HFFc6 (cell line): Measurements from ENCODE around the gene PDCD1. TPM values are rescaled to one million over a fixed set of nuclear protein-coding genes. Genes with fewer than 3 reads are reported as not detected.
"Not testable (repeated sequence)": the region's sequence is repeated elsewhere in the genome, so short reads cannot be mapped to it uniquely, and the experiment has no call there.

Source experiments
- DNase-seq: peaks from one replicate; pipeline ENCODE4 v3.0.0-alpha.2; 2018
- H3K27ac Mint-ChIP-seq: 2 replicates; pipeline ENCODE4 v1.8.0; 2020; ENCODE audit warnings: mild to moderate bottlenecking, mixed read lengths
- H3K27me3 Mint-ChIP-seq: 2 replicates; pipeline ENCODE4 v1.8.0; 2021; ENCODE audit warnings: mild to moderate bottlenecking, moderate library complexity, mixed read lengths; ENCODE audit not compliant: insufficient read depth
- H3K36me3 Mint-ChIP-seq: 2 replicates; pipeline ENCODE4 v1.8.0; 2021; ENCODE audit warnings: low read depth, mixed read lengths
- H3K4me1 Mint-ChIP-seq: 2 replicates; pipeline ENCODE4 v1.8.0; 2020; ENCODE audit warnings: low read depth, mixed read lengths
- H3K4me3 Mint-ChIP-seq: 2 replicates; pipeline ENCODE4 v1.8.0; 2020; ENCODE audit warnings: mild to moderate bottlenecking, moderate library complexity, mixed read lengths
- H3K9me3 Mint-ChIP-seq: 2 replicates; pipeline ENCODE4 v1.8.0; 2020; ENCODE audit warnings: mild to moderate bottlenecking, mixed read lengths
- total RNA-seq, 6 experiments: library from RNA; stranded (reverse); fragmentation: NEBNext Ultra II Directional; extraction: Animal tissue kit (Norgen Biotek cat#: 25700); gene quantifications; 2 replicates in 1 of 6; 3 replicates in 5 of 6; pipeline ENCODE4 v1.2.3, GENCODE V29; 2021
- TF ChIP-seq, protein P1 (sequence below): fragments of 200-600 bp; sonication (generic); IDR thresholded peaks from 2 replicates; pipeline ENCODE4 v1.5.0; 2021; ENCODE audit warnings: antibody characterized with exemption, mild to moderate bottlenecking

PDCD1 gene
- total RNA-seq, 6 experiments from 2014 or later: not detected

DNA sequence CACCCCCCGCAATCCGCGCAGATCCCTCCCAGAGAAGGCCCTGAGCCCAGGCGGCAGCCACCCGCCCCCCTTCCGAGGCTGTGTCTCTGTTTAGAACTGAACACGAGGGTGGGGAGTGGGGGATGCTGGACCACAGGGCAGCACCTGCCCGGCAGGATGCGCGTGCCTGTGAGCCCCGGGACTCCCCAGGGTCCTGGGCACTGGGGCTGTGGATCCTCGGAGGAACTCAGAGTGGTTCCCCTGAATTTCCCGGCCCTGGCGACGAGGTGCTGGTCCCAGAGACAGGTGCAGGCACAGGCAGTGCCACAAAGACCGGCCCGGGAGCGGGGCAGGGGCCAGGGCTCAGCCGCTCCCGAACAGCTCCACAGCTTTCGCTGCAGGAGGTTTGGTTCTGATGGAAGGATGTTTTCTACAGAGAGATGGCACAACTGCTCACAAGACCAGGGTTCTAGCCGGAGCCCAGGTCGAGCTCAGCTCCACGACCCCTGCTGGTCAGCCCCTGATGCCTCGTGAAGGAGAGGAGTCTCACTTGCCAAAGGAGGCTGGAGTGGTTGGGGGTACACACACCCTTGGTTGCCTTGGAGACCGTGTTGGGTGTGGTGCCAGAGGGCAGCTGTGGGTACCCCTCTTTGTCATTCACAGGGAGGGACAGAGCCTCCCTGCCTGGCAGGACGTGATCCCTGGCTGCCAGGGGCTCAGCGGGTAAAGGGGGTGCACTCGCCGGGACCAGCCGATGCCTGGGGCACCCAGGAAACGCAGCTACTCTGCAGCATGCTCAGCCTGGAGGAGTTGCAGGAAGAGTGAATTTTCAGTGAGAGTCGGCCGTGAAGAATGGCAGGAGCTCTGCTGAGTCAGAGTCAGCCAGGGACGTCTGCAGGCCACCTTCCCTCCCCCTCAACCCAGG lies 54.1 kb downstream of the PDCD1 start:
- Mint-ChIP-seq H3K9me3 (no peaks in the 10 kb centered on the region), H3K27me3 (peaks cover 18% of the 10 kb centered on the region), H3K27ac (no peak overlapping the region), H3K36me3 (no peaks in the 10 kb centered on the region), H3K4me1 (no peaks in the 10 kb centered on the region), H3K4me3 (no peak overlapping the region)
- TF ChIP-seq, protein P1, sequence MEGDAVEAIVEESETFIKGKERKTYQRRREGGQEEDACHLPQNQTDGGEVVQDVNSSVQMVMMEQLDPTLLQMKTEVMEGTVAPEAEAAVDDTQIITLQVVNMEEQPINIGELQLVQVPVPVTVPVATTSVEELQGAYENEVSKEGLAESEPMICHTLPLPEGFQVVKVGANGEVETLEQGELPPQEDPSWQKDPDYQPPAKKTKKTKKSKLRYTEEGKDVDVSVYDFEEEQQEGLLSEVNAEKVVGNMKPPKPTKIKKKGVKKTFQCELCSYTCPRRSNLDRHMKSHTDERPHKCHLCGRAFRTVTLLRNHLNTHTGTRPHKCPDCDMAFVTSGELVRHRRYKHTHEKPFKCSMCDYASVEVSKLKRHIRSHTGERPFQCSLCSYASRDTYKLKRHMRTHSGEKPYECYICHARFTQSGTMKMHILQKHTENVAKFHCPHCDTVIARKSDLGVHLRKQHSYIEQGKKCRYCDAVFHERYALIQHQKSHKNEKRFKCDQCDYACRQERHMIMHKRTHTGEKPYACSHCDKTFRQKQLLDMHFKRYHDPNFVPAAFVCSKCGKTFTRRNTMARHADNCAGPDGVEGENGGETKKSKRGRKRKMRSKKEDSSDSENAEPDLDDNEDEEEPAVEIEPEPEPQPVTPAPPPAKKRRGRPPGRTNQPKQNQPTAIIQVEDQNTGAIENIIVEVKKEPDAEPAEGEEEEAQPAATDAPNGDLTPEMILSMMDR: 0 out of 2 replicates have a peak, but pooled peaks have one; percentile 15
- DNase-seq: no peak

DNA sequence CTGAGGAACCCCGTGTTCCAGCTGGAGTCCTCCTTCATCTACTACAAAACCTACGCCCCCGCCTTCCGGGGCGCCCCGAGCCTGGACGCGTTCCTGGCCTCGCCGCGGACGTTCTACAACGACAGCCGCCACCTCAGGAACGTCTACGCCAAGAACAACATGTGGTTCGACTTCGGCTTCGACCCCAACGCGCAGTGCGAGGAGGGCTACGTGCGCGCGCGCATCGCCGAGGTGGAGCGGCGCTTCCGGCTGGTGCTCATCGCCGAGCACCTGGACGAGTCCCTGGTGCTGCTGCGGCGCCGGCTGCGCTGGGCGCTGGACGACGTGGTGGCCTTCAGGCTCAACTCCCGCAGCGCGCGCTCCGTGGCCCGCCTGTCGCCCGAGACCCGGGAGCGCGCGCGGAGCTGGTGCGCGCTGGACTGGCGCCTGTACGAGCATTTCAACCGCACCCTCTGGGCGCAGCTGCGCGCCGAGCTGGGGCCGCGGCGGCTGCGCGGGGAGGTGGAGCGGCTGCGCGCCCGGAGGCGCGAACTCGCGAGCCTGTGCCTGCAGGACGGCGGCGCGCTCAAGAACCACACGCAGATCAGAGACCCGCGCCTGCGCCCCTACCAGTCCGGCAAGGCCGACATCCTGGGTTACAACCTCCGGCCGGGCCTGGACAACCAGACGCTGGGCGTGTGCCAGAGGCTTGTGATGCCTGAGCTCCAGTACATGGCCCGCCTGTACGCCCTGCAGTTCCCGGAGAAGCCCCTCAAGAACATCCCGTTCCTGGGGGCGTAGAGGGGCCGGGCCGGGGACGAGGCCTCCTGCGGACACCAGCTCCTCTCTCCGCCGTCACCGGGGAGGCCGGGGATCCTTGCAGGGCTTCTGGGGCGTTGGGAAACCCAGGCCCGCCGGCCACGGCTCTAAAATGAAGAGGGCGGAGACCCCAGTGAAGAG lies 55.0 kb downstream of the PDCD1 start:
- Mint-ChIP-seq H3K9me3 (no peaks in the 10 kb centered on the region), H3K4me3 (peak overlapping the region; percentile 30; the same call in 1 of the 2 replicates), H3K4me1 (no peaks in the 10 kb centered on the region), H3K36me3 (no peaks in the 10 kb centered on the region), H3K27ac (no peak overlapping the region), H3K27me3 (peaks cover 11% of the 10 kb centered on the region; the same call in 1 of the 2 replicates)
- DNase-seq: no peak
- TF ChIP-seq, protein P1: no peak

DNA sequence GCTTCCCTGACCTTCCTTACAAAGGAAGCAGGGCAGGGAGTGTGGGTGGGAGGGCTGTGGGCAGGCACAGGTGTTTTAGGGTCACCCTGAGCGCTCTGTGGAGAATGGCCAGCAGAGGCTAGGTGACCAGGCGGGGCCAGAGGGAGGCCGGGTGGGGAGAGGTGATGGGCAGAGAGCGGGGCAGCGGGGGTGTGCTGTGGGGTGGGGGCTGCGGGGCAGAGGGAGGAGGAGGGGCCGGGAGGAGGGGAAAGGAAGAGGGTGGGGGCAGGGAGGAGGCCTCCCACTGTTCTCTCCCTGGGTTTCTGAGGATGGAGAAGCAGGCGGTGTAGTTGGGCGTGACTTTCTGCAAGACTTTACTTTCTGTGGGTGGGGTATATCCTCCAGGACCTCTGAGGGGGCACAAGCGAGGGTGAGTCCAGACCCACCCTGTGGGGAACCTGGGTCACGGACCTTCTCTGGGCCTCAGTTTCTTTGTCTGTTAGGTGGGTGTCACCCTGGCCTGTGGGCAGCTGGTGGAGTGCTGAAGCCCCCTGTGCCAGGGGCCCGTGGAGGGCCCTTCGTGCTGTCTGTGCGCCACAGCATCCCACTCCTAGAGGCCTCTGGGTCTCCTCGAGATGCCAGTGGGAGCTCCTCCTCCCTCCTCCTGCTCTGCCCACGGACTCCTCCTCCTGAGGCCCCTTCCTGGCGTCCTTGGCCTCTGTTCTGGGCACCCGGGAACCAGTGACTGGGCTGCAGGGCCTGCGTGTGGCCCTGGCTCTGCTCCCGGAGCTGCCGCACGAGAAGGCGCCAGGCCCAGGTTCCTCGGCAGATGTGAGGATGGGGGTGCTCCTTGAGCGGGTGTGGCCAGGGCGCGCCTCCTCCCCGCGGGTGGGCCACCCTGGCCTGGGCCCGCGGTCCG lies 56.0 kb downstream of the PDCD1 start:
- DNase-seq: no peak
- TF ChIP-seq, protein P1: no peak
- Mint-ChIP-seq H3K9me3 (no peaks in the 10 kb centered on the region), H3K4me1 (no peaks in the 10 kb centered on the region), H3K36me3 (no peaks in the 10 kb centered on the region), H3K27ac (no peak overlapping the region), H3K27me3 (peaks cover 9% of the 10 kb centered on the region), H3K4me3 (no peak overlapping the region)

DNA sequence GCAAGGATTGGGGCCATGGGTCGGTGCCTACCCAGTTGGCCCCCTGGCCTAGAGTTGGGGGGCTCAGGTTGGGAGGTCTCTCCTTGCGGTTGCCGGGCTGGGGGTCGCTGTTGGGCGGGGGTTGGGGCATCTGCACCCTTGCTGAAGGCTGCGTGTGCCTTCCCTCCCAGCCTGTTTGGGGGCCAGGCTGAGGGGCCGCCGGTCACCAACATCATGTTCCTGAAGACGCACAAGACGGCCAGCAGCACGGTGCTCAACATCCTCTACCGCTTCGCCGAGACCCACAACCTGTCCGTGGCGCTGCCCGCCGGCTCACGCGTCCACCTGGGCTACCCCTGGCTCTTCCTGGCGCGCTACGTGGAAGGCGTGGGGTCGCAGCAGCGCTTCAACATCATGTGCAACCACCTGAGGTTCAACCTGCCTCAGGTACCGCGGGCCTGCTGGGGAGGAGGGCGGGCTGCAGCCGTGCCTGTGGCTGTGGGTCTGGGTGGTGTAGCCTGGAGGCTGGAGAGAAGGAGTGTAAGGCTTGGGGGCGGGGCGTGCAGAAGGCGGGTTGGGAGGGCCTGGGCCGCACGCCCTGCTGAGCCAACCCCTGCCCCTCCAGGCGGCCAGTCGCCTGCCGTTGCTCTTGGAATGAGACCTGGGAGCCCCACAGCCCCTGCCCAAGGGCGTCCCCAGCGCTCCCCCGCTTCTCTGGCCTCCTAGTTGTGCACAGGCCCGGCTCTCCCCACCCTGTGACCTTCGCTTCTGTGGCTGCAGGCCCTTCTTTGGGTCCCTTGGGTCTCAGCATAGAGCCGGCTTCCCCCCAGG lies 56.9 kb downstream of the PDCD1 start:
- Mint-ChIP-seq H3K27ac (no peak overlapping the region), H3K4me3 (no peak overlapping the region), H3K36me3 (no peaks in the 10 kb centered on the region), H3K4me1 (no peaks in the 10 kb centered on the region), H3K27me3 (peaks cover 14% of the 10 kb centered on the region), H3K9me3 (no peaks in the 10 kb centered on the region)
- DNase-seq: no peak
- TF ChIP-seq, protein P1: no peak

DNA sequence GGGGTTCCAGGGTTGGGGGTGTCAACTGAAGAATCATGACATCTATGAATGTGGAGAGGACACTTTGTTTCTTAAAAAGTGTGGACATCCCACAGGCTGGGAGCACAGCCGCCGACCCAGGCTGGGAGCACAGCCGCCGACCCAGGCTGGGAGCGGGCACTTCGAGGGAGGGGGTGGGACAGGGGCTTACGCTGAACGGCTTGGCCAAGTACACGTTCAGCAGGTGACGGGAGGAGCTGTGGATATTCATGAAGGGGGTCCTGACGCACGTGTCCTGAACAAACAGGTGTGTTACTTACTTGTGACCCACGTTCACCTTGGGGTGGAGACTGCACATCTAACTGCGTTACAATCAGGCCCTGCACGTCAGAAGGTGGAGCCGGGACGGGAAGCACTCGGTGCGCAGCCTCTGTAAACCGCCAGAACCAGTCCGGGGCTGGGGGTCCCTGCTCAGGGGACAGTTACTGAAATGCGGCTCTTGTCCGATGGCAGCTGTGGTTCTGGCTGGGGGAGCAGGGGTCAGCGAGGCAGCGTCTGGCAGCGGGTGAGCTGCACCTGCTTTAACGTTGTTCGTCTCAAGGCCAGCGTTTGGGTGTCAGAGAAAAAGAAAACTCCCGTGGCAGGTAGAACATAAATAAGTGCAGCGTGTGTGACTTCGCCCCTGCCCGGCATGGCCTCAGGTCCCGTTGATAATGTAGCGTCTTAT lies 58.3 kb downstream of the PDCD1 start:
- H3K36me3 Mint-ChIP-seq, H3K4me1 Mint-ChIP-seq, H3K4me3 Mint-ChIP-seq, H3K9me3 Mint-ChIP-seq, H3K27ac Mint-ChIP-seq, DNase-seq: not testable (repeated sequence)
- peaks cover 14% of the 10 kb centered on the region for H3K27me3 Mint-ChIP-seq
